COLO829 (cell line): ENCODE results near the gene FAM181A.

Source experiments
- DNase-seq: peaks from one replicate; pipeline ENCODE4 v3.0.0; 2012; ENCODE audit warnings: low spot score

FAM181A gene

DNA sequence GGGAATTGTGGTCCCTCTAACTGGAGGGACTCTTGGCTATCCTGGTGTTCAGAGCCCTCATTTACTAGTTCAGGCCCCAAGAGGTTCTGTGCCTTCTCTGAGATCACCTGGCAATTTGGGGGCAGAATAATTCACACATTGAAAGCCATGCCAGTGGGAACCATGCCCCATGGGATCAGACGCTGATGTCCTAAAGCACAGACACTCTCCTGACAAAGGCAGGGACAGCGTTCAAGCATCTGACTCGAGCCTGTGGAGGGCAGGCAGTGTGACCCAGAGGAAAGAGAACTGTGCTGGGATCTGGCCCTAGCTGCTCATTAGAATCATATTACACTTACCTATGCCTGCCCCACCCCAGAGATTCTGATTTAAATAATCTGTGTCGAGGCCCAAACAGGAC is 51.6 kb downstream of the FAM181A start:
- no peak for DNase-seq
